Right atrium auricular region (tissue), 2 donors: ENCODE measurements around the gene UNC5C. TPM values are rescaled to one million over a fixed set of nuclear protein-coding genes. Genes with fewer than 3 reads are reported as not detected.

Source experiments
- DNase-seq: peaks from one replicate; pipeline ENCODE4 v3.0.0-alpha.2; 2019; ENCODE audit warnings: low spot score
- H3K27ac ChIP-seq, 2 donors: fragments of 200-600 bp; sonication (generic); 1 replicate in 1 of 2; 2 replicates in 1 of 2; pipeline ENCODE4 v1.5.1; 2016 to 2019
- H3K27me3 ChIP-seq, 2 donors: fragments of 200-600 bp; sonication (generic); one replicate each; pipeline versions ENCODE4 v1.5.1 to v1.6.0; 2017 to 2019
- H3K36me3 ChIP-seq: fragments of 200-600 bp; sonication (generic); one replicate; pipeline ENCODE4 v1.5.1; 2016
- H3K4me1 ChIP-seq, 2 donors: fragments of 200-600 bp; sonication (generic); one replicate each; pipeline versions ENCODE4 v1.5.1 to v1.6.0; 2017 to 2019
- H3K4me3 ChIP-seq, 2 donors: fragments of 200-600 bp; sonication (generic); 1 replicate in 1 of 2; 2 replicates in 1 of 2; pipeline ENCODE4 v1.5.1; 2017 to 2019; ENCODE audit warnings: mild to moderate bottlenecking in 1 of 2, moderate library complexity in 1 of 2
- H3K9me3 ChIP-seq, 2 donors: fragments of 200-600 bp; sonication (generic); one replicate each; pipeline ENCODE4 v1.5.1; 2019
- CTCF ChIP-seq, 2 donors: fragments of 200-600 bp; sonication (generic); IDR thresholded peaks; one replicate each; pipeline ENCODE4 v1.5.1; 2019; ENCODE audit warnings: antibody characterized with exemption in 2 of 2
- total RNA-seq, 2 donors: library from RNA; depleted of rRNA; stranded (reverse); fragments of >200 nt; gene quantifications; one replicate each; pipeline ENCODE4 v1.1.0, GENCODE V29; 2016

Gene UNC5C
- total RNA-seq, 2 donors from 2014 or later, result 3.8 to 4.6 TPM

GRCh38 chr4:95499291-95499696 lies 49.5 kb downstream of the UNC5C start:
- H3K36me3 ChIP-seq, result no peaks in the 10 kb centered on the region
- no peaks in the 10 kb centered on the region for H3K27me3 ChIP-seq

GRCh38 chr4:95494186-95494585 lies 54.6 kb downstream of the UNC5C start:
- Histone ChIP-seq H3K9me3 (no peaks in the 10 kb centered on the region), H3K4me1 (no peaks in the 10 kb centered on the region), H3K4me3 (no peak overlapping the region), H3K36me3 (no peaks in the 10 kb centered on the region), H3K27me3 (no peaks in the 10 kb centered on the region), H3K27ac (no peak overlapping the region)
- TF ChIP-seq CTCF (IDR thresholded peaks at IDR 0.05), result no peak
- DNase-seq, result no peak

More at GRCh38 chr4:95499291-95499696, 49.5 kb downstream of the UNC5C start:
- DNase-seq, result no peak
- H3K27ac ChIP-seq, result no peak overlapping the region
- no peak overlapping the region for H3K4me3 ChIP-seq
- no peaks in the 10 kb centered on the region for H3K9me3 ChIP-seq
- H3K4me1 ChIP-seq, result no peaks in the 10 kb centered on the region
- no peak for TF ChIP-seq CTCF (IDR thresholded peaks at IDR 0.05)

GRCh38 chr4:95478679-95479078 lies 70.1 kb downstream of the UNC5C start:
- no peak overlapping the region for H3K4me3 ChIP-seq
- H3K27ac ChIP-seq, result no peak overlapping the region
- no peaks in the 10 kb centered on the region for H3K36me3 ChIP-seq
- no peak for DNase-seq
- H3K9me3 ChIP-seq, result no peaks in the 10 kb centered on the region
- no peaks in the 10 kb centered on the region for H3K27me3 ChIP-seq
- no peaks in the 10 kb centered on the region for H3K4me1 ChIP-seq
- no peak for TF ChIP-seq CTCF (IDR thresholded peaks at IDR 0.05)

GRCh38 chr4:95476121-95476520 lies 72.7 kb downstream of the UNC5C start:
- TF ChIP-seq CTCF (IDR thresholded peaks at IDR 0.05), result no peak
- Histone ChIP-seq H3K27me3 (no peaks in the 10 kb centered on the region), H3K27ac (no peak overlapping the region), H3K36me3 (no peaks in the 10 kb centered on the region), H3K9me3 (no peaks in the 10 kb centered on the region), H3K4me1 (no peaks in the 10 kb centered on the region), H3K4me3 (no peak overlapping the region)
- no peak for DNase-seq

- Histone ChIP-seq H3K36me3 (no peaks in the 10 kb centered on the region), H3K4me3 (no peak overlapping the region), H3K27me3 (no peaks in the 10 kb centered on the region), H3K9me3 (no peaks in the 10 kb centered on the region), H3K27ac (no peak overlapping the region), H3K4me1 (no peaks in the 10 kb centered on the region)
- no peak for TF ChIP-seq CTCF (IDR thresholded peaks at IDR 0.05)
- DNase-seq, result no peak
These were observed 76.2 kb downstream of the UNC5C start for GRCh38 chr4:95472534-95472933.

GRCh38 chr4:95470622-95471021 lies 78.2 kb downstream of the UNC5C start:
- Histone ChIP-seq H3K4me3 (no peak overlapping the region), H3K36me3 (no peaks in the 10 kb centered on the region), H3K27me3 (no peaks in the 10 kb centered on the region), H3K9me3 (no peaks in the 10 kb centered on the region), H3K4me1 (no peaks in the 10 kb centered on the region), H3K27ac (no peak overlapping the region)
- TF ChIP-seq CTCF (IDR thresholded peaks at IDR 0.05), result no peak
- no peak for DNase-seq
